ENCODE measurements around the gene GDPD1.
"Not testable (repeated sequence)": the region's sequence is repeated elsewhere in the genome, so short reads cannot be mapped to it uniquely, and the experiment has no call there.

Gene GDPD1

GRCh38 chr17:59311521-59311920, 91.2 kb downstream of the GDPD1 start:
- in situ Hi-C loops (cut with MboI; ENCODE audit: low sequenced_read_pairs) = not testable (repeated sequence)

GRCh38 chr17:59315866-59316265, 95.6 kb downstream of the GDPD1 start:
- in situ Hi-C loops (cut with MboI; ENCODE audit: low sequenced_read_pairs) = no loop called here

Data from HL-60/S4 (cell line).